ENCODE data around the gene DUOXA2. TPM values are rescaled to one million over a fixed set of nuclear protein-coding genes. Genes with fewer than 3 reads are reported as not detected.
A peak's percentile ranks its signal among the peaks of the same experiment; 100 is the strongest.

The DUOXA2 gene
- total RNA-seq, 2 experiments from 2014 or later, result not detected

DNA sequence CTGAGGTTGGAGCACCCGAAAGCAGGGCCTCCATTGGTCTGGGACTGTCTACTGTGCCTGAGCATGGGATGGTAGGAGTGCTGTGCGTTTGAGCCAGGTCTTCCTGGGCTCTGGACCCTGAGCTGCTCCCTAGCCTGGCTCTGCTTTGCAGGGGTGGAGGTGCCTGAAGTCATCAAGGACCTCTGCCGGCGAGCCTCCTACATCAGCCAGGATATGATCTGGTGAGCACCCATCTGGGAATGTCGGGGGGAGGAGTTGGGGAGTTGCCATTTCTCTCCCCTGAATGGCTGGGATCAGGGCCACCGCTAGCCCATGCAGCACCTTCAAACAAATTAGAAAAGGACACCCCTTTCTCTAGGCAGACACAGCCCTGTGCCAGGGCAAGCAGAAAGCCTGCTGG is 36.4 kb downstream of the DUOXA2 start:
- no peak overlapping the region for H3K27ac Mint-ChIP-seq
- DNase-seq, result no peak
- H3K4me3 Mint-ChIP-seq, result no peak overlapping the region
- POLR2A ChIA-PET, result no interaction called here
- no peaks in the 10 kb centered on the region for H3K4me1 Mint-ChIP-seq
- no peaks in the 10 kb centered on the region for H3K27me3 Mint-ChIP-seq
- no peaks in the 10 kb centered on the region for H3K9me3 Mint-ChIP-seq
- peaks cover 7% of the 10 kb centered on the region for H3K36me3 Mint-ChIP-seq (ENCODE audit: low read depth)
- CTCF ChIA-PET, result interaction anchor here (1.1 to 2.0 kb wide), 2 partner anchors 24 to 32 kb away, joined by 3 to 7 read pairs; no protein-coding TSS in a partner anchor

DNA sequence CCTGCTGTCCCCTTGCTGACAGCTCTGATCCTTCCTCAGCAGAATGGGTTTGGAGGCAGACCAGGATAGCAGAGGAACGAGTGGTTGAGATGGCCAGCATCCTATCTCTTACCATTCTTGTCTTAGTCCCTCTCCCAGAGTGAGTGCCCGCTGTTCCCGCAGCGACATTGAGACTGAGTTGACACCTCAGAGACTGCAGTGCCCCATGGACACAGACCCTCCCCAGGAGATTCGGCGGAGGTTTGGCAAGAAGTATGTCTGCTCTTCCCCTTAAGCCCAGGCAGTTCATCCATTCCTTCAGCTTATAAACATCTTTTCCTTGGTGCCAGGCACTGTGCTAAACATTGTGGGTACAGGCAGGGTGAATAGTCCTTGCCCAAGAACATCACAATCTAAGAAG is 36.9 kb downstream of the DUOXA2 start:
- H3K9me3 Mint-ChIP-seq, result no peaks in the 10 kb centered on the region
- H3K36me3 Mint-ChIP-seq (ENCODE audit: low read depth), result peaks cover 7% of the 10 kb centered on the region
- POLR2A ChIA-PET, result no interaction called here
- CTCF ChIA-PET, result no interaction called here
- no peaks in the 10 kb centered on the region for H3K27me3 Mint-ChIP-seq
- no peak overlapping the region for H3K27ac Mint-ChIP-seq
- no peak for DNase-seq
- no peaks in the 10 kb centered on the region for H3K4me1 Mint-ChIP-seq
- no peak overlapping the region for H3K4me3 Mint-ChIP-seq

DNA sequence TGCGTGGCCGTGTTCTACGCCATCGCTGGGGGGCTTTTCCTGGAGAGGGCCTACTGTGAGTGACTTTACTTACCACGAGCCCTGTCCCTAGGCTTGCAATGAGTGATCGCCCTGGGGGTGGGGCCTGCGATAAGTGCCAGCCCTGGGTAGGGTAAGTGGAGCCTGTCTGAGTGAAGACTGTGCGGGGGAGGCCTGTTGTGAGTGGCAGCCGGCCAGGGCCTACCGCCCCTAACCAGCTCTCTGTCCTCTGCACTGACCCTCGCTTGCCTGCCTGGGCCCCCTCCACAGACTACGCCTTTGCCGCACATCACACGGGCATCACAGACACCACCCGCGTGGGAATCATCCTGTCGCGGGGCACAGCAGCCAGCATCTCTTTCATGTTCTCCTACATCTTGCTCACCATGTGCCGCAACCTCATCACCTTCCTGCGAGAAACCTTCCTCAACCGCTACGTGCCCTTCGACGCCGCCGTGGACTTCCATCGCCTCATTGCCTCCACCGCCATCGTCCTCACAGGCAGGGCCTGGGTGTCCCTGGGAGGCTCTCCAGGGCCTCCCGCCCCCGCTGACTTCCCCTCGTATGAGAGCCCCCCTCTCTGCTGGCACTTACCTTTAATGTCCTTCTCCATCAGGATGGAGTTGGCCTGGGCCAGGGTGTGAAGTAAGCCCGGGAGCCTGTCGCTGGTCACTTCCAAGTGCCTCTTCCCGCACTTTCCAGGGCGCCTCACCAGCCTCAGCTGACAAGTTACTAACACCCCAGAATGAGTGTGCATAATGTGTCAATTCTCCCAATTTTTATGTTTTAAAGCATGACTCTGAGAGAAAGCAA is 38.1 kb downstream of the DUOXA2 start:
- no peaks in the 10 kb centered on the region for H3K9me3 Mint-ChIP-seq
- peaks cover 7% of the 10 kb centered on the region for H3K36me3 Mint-ChIP-seq (ENCODE audit: low read depth)
- POLR2A ChIA-PET, result interaction anchor here (1.2 kb wide), 1 partner anchor 10 kb away, joined by 3 read pairs; no protein-coding TSS in a partner anchor
- CTCF ChIA-PET, result no interaction called here
- DNase-seq, result no peak
- H3K27me3 Mint-ChIP-seq, result no peaks in the 10 kb centered on the region
- peaks cover 4% of the 10 kb centered on the region for H3K4me1 Mint-ChIP-seq
- H3K4me3 Mint-ChIP-seq, result no peak overlapping the region
- no peak overlapping the region for H3K27ac Mint-ChIP-seq

DNA sequence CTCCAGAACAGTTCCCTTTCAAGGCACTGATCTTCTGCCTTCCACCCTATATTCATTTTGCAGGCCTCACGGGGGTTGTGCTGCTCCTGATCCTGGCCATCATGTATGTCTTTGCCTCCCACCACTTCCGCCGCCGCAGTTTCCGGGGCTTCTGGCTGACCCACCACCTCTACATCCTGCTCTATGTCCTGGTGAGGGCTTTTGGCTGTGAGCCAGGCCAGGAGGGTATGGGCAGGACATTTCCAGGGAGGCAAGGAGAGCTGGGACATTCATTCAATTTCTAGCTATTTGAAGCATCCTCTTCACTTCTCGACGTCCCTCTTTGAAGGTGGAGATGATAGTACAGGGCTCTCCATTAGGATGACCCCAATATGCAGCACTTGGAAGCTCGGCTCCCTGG is 41.6 kb downstream of the DUOXA2 start:
- H3K27ac Mint-ChIP-seq, result no peak overlapping the region
- ChIA-PET POLR2A (no interaction called here), CTCF (interaction anchor here (1.0 kb wide), 1 partner anchor 12 kb away, joined by 4 read pairs; no protein-coding TSS in a partner anchor)
- peaks cover 7% of the 10 kb centered on the region for H3K36me3 Mint-ChIP-seq (ENCODE audit: low read depth)
- H3K9me3 Mint-ChIP-seq, result no peaks in the 10 kb centered on the region
- H3K4me3 Mint-ChIP-seq, result no peak overlapping the region
- peaks cover 12% of the 10 kb centered on the region for H3K4me1 Mint-ChIP-seq
- H3K27me3 Mint-ChIP-seq, result no peaks in the 10 kb centered on the region
- no peak for DNase-seq

DNA sequence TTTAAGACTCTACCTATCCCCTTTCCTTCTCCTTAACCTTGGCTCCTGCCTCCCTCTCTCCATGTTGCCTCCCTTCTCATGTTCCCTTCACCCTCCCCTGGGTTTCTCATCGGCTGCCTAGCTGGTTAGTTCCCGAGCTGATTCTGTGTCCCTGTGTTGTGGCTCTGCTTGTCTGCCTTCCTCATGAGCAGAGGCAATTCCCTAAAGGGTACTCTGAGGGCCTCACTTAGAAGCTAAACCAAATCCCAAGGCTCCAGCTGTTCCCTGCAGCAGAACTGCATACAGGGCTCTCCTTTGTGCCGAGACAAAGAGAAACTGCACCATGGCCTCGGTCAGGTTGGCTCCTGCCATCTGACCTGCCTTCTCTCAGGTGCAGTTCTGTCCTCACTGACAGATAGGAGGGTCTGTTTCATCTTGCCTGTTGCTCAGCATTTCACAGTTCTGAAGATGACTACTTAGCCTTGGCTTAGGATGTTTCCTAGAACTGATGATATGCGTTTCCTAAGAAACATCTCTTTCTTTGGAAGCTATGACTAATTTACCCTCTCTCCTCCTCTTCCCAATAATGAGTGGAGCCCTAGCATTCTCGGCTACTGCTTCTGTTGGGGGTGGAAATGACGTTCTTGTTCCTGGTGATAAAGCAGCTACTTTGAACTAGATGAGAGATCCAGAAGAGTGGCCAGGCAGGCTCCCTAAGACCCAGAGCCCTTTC is 42.8 kb downstream of the DUOXA2 start:
- Mint-ChIP-seq H3K4me3 (no peak overlapping the region), H3K9me3 (no peaks in the 10 kb centered on the region), H3K4me1 (peaks cover 12% of the 10 kb centered on the region), H3K27ac (no peak overlapping the region), H3K27me3 (no peaks in the 10 kb centered on the region), H3K36me3 (ENCODE audit: low read depth) (peaks cover 7% of the 10 kb centered on the region)
- no peak for DNase-seq
- POLR2A ChIA-PET, result no interaction called here
- CTCF ChIA-PET, result interaction anchor here (1.0 to 2.0 kb wide), 3 partner anchors 11 to 39 kb away, joined by 4 to 7 read pairs (median 5); no protein-coding TSS in a partner anchor

DNA sequence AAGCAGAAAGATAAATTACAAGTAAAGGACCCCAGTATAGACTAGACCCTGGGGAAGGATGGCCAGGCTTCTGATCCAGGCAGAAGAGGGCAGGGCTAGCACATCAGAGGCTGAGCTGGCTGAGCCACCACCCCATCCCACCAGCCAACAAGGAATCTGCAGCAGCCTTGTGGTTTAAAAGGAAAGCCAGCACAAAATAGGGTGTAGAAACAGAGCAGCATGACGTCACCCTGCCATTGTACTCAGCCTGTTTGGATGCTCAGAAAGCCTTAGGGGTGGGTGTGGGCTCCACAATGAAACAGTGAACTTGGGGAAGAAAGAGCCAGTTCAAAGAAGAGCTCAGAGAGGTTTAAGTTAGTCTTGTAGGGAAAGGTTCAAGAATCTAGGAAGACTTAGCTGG is 43.8 kb downstream of the DUOXA2 start:
- Mint-ChIP-seq H3K27ac (no peak overlapping the region), H3K36me3 (ENCODE audit: low read depth) (no peaks in the 10 kb centered on the region), H3K27me3 (no peaks in the 10 kb centered on the region), H3K4me3 (no peak overlapping the region), H3K4me1 (peaks cover 13% of the 10 kb centered on the region), H3K9me3 (no peaks in the 10 kb centered on the region)
- DNase-seq, result no peak
- CTCF ChIA-PET, result interaction anchor here (0.8 to 12.8 kb wide), 4 partner anchors 10 to 43 kb away, joined by 3 to 163 read pairs (median 8); no protein-coding TSS in a partner anchor
- POLR2A ChIA-PET, result interaction anchor here (1.2 kb wide), 1 partner anchor 9 kb away, joined by 4 read pairs; no protein-coding TSS in a partner anchor

DNA sequence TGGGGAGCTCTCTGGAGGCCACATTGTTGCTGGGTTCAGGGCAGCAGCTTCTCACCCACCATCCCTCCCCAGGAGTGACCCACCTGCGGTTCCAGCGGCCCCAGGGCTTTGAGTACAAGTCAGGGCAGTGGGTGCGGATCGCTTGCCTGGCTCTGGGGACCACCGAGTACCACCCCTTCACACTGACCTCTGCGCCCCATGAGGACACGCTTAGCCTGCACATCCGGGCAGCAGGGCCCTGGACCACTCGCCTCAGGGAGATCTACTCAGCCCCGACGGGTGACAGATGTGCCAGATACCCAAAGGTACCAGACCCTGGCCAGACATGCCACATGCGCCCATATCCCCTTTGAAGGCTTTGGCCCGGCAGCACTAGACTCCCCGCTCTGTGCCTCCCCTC is 47.5 kb downstream of the DUOXA2 start:
- POLR2A ChIA-PET, result interaction anchor here (0.6 to 1.0 kb wide), 3 partner anchors 17 to 240 kb away, joined by 3 read pairs; a partner anchor contains a TSS

DNA sequence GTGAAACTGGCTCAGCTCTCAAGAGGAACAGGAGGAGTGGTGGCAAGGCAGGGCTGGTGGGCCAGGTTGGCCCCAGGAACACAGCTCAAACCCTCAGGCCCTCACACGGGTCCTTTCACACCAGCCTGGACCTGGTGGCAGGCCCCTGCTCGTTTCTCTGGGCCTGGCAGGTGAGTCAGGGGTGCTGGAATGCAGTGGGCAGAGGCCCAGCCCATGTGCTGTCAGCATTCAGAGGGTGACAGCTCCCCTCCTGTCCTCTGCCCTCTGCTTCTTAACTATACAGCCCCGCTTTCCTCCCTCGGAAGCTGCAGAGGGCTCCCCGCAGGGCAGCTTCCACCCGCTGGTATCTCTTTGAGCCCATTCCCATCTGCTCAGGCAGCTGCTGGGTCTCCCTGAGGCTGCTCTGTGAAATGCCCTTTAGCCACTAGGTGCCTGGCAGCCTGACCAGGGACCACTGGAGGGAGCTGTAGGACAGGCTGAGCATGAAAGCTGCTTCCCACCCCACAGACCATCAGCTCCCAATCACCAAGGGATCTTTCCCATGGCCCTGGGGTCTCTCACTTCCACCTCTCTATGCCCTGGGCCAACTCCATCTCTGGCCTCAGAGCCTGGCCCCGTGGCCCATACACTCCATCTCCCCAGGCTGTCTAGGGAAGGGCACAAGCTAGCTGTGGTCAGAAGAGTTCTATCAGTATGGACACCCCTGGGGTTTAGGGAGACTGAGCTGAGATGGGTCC is 48.8 kb downstream of the DUOXA2 start:
- H3K4me1 Mint-ChIP-seq, result peaks cover 20% of the 10 kb centered on the region
- H3K36me3 Mint-ChIP-seq (ENCODE audit: low read depth), result no peaks in the 10 kb centered on the region
- CTCF ChIA-PET, result interaction anchor here (0.8 to 12.8 kb wide), 25 partner anchors 9 to 749 kb away, joined by 3 to 163 read pairs (median 4); partner anchors contain the start of gene SHF
- POLR2A ChIA-PET, result interaction anchor here (1.4 to 4.0 kb wide), 4 partner anchors 17 to 240 kb away, joined by 5 to 47 read pairs (median 6); no protein-coding TSS in a partner anchor
- no peaks in the 10 kb centered on the region for H3K9me3 Mint-ChIP-seq
- H3K27me3 Mint-ChIP-seq, result no peaks in the 10 kb centered on the region
- peak; percentile 74 for DNase-seq
- no peak overlapping the region for H3K27ac Mint-ChIP-seq
- no peak overlapping the region for H3K4me3 Mint-ChIP-seq

More for the DNA sequence above, 47.5 kb downstream of the DUOXA2 start:
- H3K27me3 Mint-ChIP-seq, result no peaks in the 10 kb centered on the region
- CTCF ChIA-PET, result interaction anchor here (1.2 to 12.8 kb wide), 3 partner anchors 40 to 240 kb away, joined by 3 to 163 read pairs (median 3); no protein-coding TSS in a partner anchor
- DNase-seq, result no peak
- peaks cover 26% of the 10 kb centered on the region for H3K4me1 Mint-ChIP-seq
- H3K36me3 Mint-ChIP-seq (ENCODE audit: low read depth), result no peaks in the 10 kb centered on the region
- no peak overlapping the region for H3K27ac Mint-ChIP-seq
- no peaks in the 10 kb centered on the region for H3K9me3 Mint-ChIP-seq
- H3K4me3 Mint-ChIP-seq, result no peak overlapping the region

DNA sequence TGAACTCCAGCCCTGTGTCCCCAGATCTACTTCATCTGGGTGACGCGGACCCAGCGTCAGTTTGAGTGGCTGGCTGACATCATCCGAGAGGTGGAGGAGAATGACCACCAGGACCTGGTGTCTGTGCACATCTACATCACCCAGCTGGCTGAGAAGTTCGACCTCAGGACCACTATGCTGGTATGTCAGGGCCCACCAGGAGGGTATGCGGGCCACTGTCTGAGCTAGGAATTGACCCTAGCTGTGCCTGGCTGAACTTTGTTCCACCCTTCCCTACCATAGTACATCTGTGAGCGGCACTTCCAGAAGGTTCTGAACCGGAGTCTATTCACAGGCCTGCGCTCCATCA is 49.4 kb downstream of the DUOXA2 start:
- DNase-seq, result no peak
- Mint-ChIP-seq H3K4me1 (peaks cover 16% of the 10 kb centered on the region), H3K4me3 (no peak overlapping the region), H3K9me3 (no peaks in the 10 kb centered on the region), H3K27me3 (no peaks in the 10 kb centered on the region), H3K36me3 (ENCODE audit: low read depth) (no peaks in the 10 kb centered on the region), H3K27ac (no peak overlapping the region)
- ChIA-PET CTCF (interaction anchor here (0.8 to 12.8 kb wide), 26 partner anchors 9 to 750 kb away, joined by 3 to 163 read pairs (median 4); partner anchors contain the start of gene SHF), POLR2A (interaction anchor here (1.4 to 4.0 kb wide), 4 partner anchors 17 to 239 kb away, joined by 5 to 47 read pairs (median 6); no protein-coding TSS in a partner anchor)

DNA sequence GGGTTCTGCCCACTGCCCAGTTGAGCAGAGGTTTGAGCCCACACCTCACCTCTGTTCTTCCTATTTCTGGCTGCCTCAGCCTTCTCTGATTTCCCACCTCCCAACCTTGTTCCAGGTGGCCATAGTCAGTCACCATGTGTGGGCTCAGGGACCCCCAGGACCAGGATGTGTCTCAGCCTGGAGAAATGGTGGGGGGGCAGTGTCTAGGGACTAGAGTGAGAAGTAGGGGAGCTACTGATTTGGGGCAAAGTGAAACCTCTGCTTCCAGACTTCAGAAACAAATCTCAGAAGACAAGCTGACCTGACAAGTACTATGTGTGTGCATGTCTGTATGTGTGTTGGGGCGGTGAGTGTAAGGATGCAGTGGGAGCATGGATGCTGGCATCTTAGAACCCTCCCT is 50.8 kb downstream of the DUOXA2 start:
- peak overlapping the region; percentile 17 for H3K4me3 Mint-ChIP-seq

DNA sequence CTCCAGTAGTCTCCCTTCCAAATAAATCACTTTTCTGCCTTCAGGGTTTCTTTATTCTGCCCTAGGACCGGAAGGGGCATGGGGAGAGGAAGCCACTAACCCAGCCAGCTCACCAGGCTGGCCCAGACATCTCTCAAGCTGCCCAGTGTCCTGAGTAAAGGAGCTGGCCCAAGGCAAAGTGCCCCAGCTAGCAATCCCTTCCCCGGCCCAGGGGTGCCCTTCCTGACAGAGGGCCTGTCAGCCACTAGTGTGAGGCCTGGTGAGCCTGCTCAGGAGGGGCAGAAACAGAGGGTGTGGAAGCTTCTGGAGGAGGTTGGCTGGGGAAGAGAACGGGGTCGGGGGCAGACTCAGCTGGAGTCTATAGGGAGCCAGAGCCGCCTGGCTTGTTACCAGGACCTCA is 51.4 kb downstream of the DUOXA2 start:
- H3K27ac Mint-ChIP-seq, result peak overlapping the region; percentile 31
- H3K4me1 Mint-ChIP-seq, result peaks cover 15% of the 10 kb centered on the region
- no peaks in the 10 kb centered on the region for H3K27me3 Mint-ChIP-seq
- ChIA-PET POLR2A (interaction anchor here (1.3 to 4.0 kb wide), 3 partner anchors 15 to 113 kb away, joined by 3 to 47 read pairs (median 4); no protein-coding TSS in a partner anchor), CTCF (interaction anchor here (0.9 to 12.8 kb wide), 3 partner anchors 14 to 236 kb away, joined by 3 to 163 read pairs (median 48); a partner anchor contains a TSS)
- peak overlapping the region; percentile 70 for H3K4me3 Mint-ChIP-seq
- no peaks in the 10 kb centered on the region for H3K36me3 Mint-ChIP-seq (ENCODE audit: low read depth)
- no peaks in the 10 kb centered on the region for H3K9me3 Mint-ChIP-seq
- no peak for DNase-seq

More for the DNA sequence above, 50.8 kb downstream of the DUOXA2 start:
- POLR2A ChIA-PET, result interaction anchor here (1.2 to 4.0 kb wide), 5 partner anchors 16 to 237 kb away, joined by 3 to 47 read pairs (median 4); a partner anchor contains a TSS
- DNase-seq, result no peak
- Mint-ChIP-seq H3K9me3 (no peaks in the 10 kb centered on the region), H3K27me3 (no peaks in the 10 kb centered on the region), H3K4me1 (peaks cover 15% of the 10 kb centered on the region), H3K27ac (peak overlapping the region; percentile 19), H3K36me3 (ENCODE audit: low read depth) (no peaks in the 10 kb centered on the region)
- CTCF ChIA-PET, result interaction anchor here (0.7 to 12.8 kb wide), 7 partner anchors 10 to 473 kb away, joined by 3 to 163 read pairs (median 5); a partner anchor contains a TSS
